Measurements from ENCODE around the gene AP5B1. TPM values are rescaled to one million over a fixed set of nuclear protein-coding genes. Genes with fewer than 3 reads are reported as not detected.
A peak's percentile ranks its signal among the peaks of the same experiment; 100 is the strongest.

AP5B1 gene
- total RNA-seq, 1 experiment from 2014 or later: 19.5 TPM

DNA sequence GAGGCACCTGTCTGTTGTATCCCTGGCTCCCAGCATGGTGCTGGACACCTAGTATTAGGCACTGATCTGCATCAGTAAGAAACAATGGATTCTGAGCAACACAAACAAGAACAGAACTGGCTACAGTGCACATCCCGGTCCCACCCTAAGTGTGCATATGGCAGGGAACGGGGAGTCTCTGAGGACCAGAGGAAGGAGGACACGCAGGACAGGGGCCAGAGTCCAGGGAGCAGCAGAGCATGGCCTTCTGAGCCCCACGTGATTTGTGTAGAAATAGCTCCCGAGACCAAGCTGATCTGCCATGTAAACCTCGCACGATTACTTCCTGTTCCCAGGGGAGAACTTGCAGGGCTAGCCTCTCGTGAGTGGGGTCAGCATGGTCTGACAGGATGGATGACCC lies 40.3 kb upstream of the AP5B1 start:
- ChIA-PET RAD21 (ENCODE audit: low non-redundant PET in 1 of 2, low total read pairs in 2 of 2, uncharacterized antibody in 2 of 2, unreplicated experiment in 2 of 2) (no interaction called here), POLR2A (no interaction called here), CTCF (interaction anchor here (1.1 kb wide), 1 partner anchor 110 kb away, joined by 4 read pairs; no protein-coding TSS in a partner anchor)
- Histone ChIP-seq H3K4me3 (replicated peaks in 1 of 2; ENCODE audit: low read depth in 1 of 2, low read length in 2 of 2) (no peak overlapping the region), H3K27ac (ENCODE audit: low read depth, low read length) (no peak overlapping the region), H3K9me2 (ENCODE audit: insufficient read depth) (no peaks in the 10 kb centered on the region), H3K4me1 (ENCODE audit: control insufficient read depth in 1 of 2, insufficient read depth in 2 of 2, low read length in 2 of 2) (peaks cover 0 to 12% of the 10 kb centered on the region in 2 experiments; a peak in 2 of 4 replicates), H3K9ac (ENCODE audit: low read length) (no peak overlapping the region), H3K27me3 (ENCODE audit: insufficient read depth, low read length) (no peaks in the 10 kb centered on the region), H3K4me2 (ENCODE audit: low read length) (no peak overlapping the region), H2AFZ (ENCODE audit: low read depth, low read length, poor library complexity, severe bottlenecking) (no peak overlapping the region), H3K79me2 (ENCODE audit: insufficient read depth, low read length) (no peaks in the 10 kb centered on the region), H4K20me1 (ENCODE audit: insufficient read depth) (no peaks in the 10 kb centered on the region), H3K9me3 (ENCODE audit: control insufficient read depth in 1 of 2, insufficient read depth in 1 of 2, low read depth in 1 of 2, low read length in 2 of 2) (no peaks in the 10 kb centered on the region), H3K36me3 (ENCODE audit: control insufficient read depth in 1 of 2, insufficient read depth in 2 of 2, low read length in 2 of 2) (no peaks in the 10 kb centered on the region)
- TF ChIP-seq JUND (IDR thresholded peaks at IDR 0.05): no peak
- no peak for TF ChIP-seq ELF1 (IDR thresholded peaks at IDR 0.05; ENCODE audit: borderline replicate concordance, low read depth)
- no peak for TF ChIP-seq POLR2A (IDR thresholded peaks at IDR 0.05; ENCODE audit: borderline replicate concordance, extremely low read depth, insufficient read depth, insufficient read length)
- TF ChIP-seq, protein P1, sequence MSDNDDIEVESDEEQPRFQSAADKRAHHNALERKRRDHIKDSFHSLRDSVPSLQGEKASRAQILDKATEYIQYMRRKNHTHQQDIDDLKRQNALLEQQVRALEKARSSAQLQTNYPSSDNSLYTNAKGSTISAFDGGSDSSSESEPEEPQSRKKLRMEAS (IDR thresholded peaks at IDR 0.05): no peak
- no peak for TF ChIP-seq EZH2 (IDR thresholded peaks at IDR 0.05)
- no peak for TF ChIP-seq SIN3A (IDR thresholded peaks at IDR 0.05; ENCODE audit: low read depth)
- intact Hi-C loops (cut with micrococcal nuclease): no loop called here
- ATAC-seq (no peak), DNase-seq (ENCODE audit: low read depth, low spot score) (no peak)
- BruUV-seq (replicated peaks): no TSS peak

DNA sequence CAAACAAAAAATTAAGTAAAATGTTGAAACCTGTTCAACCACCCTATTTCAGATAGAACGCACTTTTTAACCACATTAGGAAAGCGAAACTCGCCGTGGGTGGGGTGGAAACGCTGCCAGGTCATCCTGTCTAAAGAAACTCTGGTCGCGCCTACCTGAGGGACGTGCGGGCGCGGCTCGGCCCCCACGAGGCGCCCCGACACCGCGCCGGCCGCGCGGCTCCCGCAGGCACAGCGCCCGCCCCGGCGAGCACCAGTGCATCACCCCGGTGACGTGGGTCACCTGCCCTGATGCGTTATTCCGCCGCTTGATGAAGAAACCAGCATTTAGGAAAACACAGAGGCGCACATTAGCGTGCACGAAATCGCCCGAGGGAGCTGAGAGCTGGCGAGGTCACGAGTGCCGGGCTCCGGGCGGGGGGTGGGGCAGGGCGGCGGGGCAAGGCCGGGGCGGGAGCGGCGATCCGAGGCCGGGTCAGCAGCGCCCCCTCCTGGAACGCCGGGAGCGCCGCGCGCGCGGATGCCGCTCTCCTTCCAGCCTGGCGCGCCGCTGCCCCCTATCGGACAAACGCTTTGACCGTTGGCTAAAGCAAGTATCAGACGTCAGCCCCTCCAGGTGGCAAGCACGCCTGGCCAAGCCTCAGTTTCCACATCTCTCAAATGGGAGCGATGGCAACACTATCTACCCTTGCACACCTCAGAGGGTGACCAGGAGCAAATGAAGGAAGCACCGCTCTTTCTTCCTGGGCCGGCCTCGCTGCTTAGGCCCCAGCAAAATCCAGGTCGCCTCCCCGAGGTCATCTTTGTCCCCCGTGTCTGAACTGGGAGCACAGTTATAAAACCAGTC lies 37.3 kb upstream of the AP5B1 start:
- Histone ChIP-seq H3K4me2 (ENCODE audit: low read length) (peak overlapping the region; percentile 76), H3K79me2 (ENCODE audit: insufficient read depth, low read length) (no peaks in the 10 kb centered on the region), H3K36me3 (ENCODE audit: control insufficient read depth in 1 of 2, insufficient read depth in 2 of 2, low read length in 2 of 2) (no peaks in the 10 kb centered on the region), H3K9me3 (ENCODE audit: control insufficient read depth in 1 of 2, insufficient read depth in 1 of 2, low read depth in 1 of 2, low read length in 2 of 2) (no peaks in the 10 kb centered on the region), H4K20me1 (ENCODE audit: insufficient read depth) (no peaks in the 10 kb centered on the region), H2AFZ (ENCODE audit: low read depth, low read length, poor library complexity, severe bottlenecking) (peak overlapping the region; percentile 88), H3K27me3 (ENCODE audit: insufficient read depth, low read length) (no peaks in the 10 kb centered on the region), H3K4me1 (ENCODE audit: control insufficient read depth in 1 of 2, insufficient read depth in 2 of 2, low read length in 2 of 2) (peaks cover 0 to 12% of the 10 kb centered on the region in 2 experiments; a peak in 2 of 4 replicates), H3K9ac (ENCODE audit: low read length) (peak overlapping the region; percentile 67), H3K27ac (ENCODE audit: low read depth, low read length) (peak overlapping the region; percentile 51; the same call in 1 of the 2 replicates), H3K9me2 (ENCODE audit: insufficient read depth) (no peaks in the 10 kb centered on the region), H3K4me3 (replicated peaks in 1 of 2; ENCODE audit: low read depth in 1 of 2, low read length in 2 of 2) (peak overlapping the region; percentile 51 to 65)
- no TSS peak for BruUV-seq (replicated peaks)
- ChIA-PET POLR2A (interaction anchor here (0.6 to 2.6 kb wide), 5 partner anchors 13 to 106 kb away, joined by 3 to 8 read pairs (median 5); partner anchors contain the start of genes AP5B1, KAT5 and MUS81), RAD21 (ENCODE audit: low non-redundant PET in 1 of 2, low total read pairs in 2 of 2, uncharacterized antibody in 2 of 2, unreplicated experiment in 2 of 2) (interaction anchor here (0.6 to 2.2 kb wide), 13 partner anchors 19 to 188 kb away, joined by 3 to 12 read pairs (median 3); partner anchors contain the start of gene KAT5 (in 1 of the 2)), CTCF (interaction anchor here (0.6 to 3.7 kb wide), 12 partner anchors 9 to 209 kb away, joined by 3 to 36 read pairs (median 4); partner anchors contain the start of gene KAT5)
- intact Hi-C loops (cut with micrococcal nuclease): loop anchor here (1.0 kb wide), 4 partner anchors 38 to 171 kb away; partner anchors contain the start of genes AP5B1 and KAT5
- ATAC-seq: peak; percentile 94
- no peak; the same call in 1 of the 2 replicates for TF ChIP-seq ZFX (IDR thresholded peaks at IDR 0.05)
- no peak for TF ChIP-seq EZH2phosphoT487 (IDR thresholded peaks at IDR 0.05; ENCODE audit: borderline replicate concordance)
- TF ChIP-seq SIN3A (IDR thresholded peaks at IDR 0.05; ENCODE audit: low read depth): peak; percentile 41; the same call in 1 of the 2 replicates
- TF ChIP-seq CBX3 (IDR thresholded peaks at IDR 0.05; ENCODE audit: low read depth): peak; percentile 98
- TF ChIP-seq SP1 (IDR thresholded peaks at IDR 0.05; ENCODE audit: low read depth): peak; percentile 27; the same call in 1 of the 2 replicates
- TF ChIP-seq, protein P1 (IDR thresholded peaks at IDR 0.05): peak; percentile 86
- no peak for TF ChIP-seq EGR1 (IDR thresholded peaks at IDR 0.05; ENCODE audit: low read depth)
- peak; percentile 31 for TF ChIP-seq POLR2AphosphoS5 (IDR thresholded peaks at IDR 0.05; ENCODE audit: low read depth, low read length)
- TF ChIP-seq POLR2A (IDR thresholded peaks at IDR 0.05; ENCODE audit: borderline replicate concordance, extremely low read depth, insufficient read depth, insufficient read length): no peak
- TF ChIP-seq RAD21 (IDR thresholded peaks at IDR 0.05; ENCODE audit: low read depth): peak; percentile 96
- TF ChIP-seq YY1 (IDR thresholded peaks at IDR 0.05; ENCODE audit: extremely low read depth, insufficient replicate concordance, low read depth, low read length): no peak
- TF ChIP-seq, protein P2, sequence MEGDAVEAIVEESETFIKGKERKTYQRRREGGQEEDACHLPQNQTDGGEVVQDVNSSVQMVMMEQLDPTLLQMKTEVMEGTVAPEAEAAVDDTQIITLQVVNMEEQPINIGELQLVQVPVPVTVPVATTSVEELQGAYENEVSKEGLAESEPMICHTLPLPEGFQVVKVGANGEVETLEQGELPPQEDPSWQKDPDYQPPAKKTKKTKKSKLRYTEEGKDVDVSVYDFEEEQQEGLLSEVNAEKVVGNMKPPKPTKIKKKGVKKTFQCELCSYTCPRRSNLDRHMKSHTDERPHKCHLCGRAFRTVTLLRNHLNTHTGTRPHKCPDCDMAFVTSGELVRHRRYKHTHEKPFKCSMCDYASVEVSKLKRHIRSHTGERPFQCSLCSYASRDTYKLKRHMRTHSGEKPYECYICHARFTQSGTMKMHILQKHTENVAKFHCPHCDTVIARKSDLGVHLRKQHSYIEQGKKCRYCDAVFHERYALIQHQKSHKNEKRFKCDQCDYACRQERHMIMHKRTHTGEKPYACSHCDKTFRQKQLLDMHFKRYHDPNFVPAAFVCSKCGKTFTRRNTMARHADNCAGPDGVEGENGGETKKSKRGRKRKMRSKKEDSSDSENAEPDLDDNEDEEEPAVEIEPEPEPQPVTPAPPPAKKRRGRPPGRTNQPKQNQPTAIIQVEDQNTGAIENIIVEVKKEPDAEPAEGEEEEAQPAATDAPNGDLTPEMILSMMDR (IDR thresholded peaks at IDR 0.05 in 2 of 3, conservative IDR thresholded peaks at IDR 0.05 in 1 of 3; ENCODE audit: borderline replicate concordance in 1 of 3, insufficient read depth in 1 of 3, low read depth in 2 of 3, low read length in 2 of 3): peak; percentile 88 to 99 (median 97)
- DNase-seq (ENCODE audit: low read depth, low spot score): peak; percentile 76

All from HCT116 (cell line).